Measurements from ENCODE around the gene SSNA1. TPM values are rescaled to one million over a fixed set of nuclear protein-coding genes. Genes with fewer than 3 reads are reported as not detected.

Gene SSNA1
- total RNA-seq, 2 donors from 2014 or later, result 40.6 to 67.1 TPM

GRCh38 chr9:137217276-137218211, 29.1 kb downstream of the SSNA1 start:
- Histone ChIP-seq H3K9me3 (no peaks in the 10 kb centered on the region), H3K27me3 (replicated peaks; ENCODE audit: insufficient read depth) (no peaks in the 10 kb centered on the region), H3K4me1 (ENCODE audit: control insufficient read depth in 1 of 2, low read depth in 2 of 2) (peaks cover 3 to 7% of the 10 kb centered on the region in 2 donors), H3K36me3 (no peaks in the 10 kb centered on the region), H3K4me3 (no peak overlapping the region), H3K27ac (no peak overlapping the region)
- ATAC-seq (ENCODE audit: insufficient number of reproducible peaks, low FRiP score, low read depth) (no peak), DNase-seq (ENCODE audit: low spot score) (no peak)
- TF ChIP-seq, protein P1, sequence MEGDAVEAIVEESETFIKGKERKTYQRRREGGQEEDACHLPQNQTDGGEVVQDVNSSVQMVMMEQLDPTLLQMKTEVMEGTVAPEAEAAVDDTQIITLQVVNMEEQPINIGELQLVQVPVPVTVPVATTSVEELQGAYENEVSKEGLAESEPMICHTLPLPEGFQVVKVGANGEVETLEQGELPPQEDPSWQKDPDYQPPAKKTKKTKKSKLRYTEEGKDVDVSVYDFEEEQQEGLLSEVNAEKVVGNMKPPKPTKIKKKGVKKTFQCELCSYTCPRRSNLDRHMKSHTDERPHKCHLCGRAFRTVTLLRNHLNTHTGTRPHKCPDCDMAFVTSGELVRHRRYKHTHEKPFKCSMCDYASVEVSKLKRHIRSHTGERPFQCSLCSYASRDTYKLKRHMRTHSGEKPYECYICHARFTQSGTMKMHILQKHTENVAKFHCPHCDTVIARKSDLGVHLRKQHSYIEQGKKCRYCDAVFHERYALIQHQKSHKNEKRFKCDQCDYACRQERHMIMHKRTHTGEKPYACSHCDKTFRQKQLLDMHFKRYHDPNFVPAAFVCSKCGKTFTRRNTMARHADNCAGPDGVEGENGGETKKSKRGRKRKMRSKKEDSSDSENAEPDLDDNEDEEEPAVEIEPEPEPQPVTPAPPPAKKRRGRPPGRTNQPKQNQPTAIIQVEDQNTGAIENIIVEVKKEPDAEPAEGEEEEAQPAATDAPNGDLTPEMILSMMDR (IDR thresholded peaks at IDR 0.05), result no peak

GRCh38 chr9:137218212-137218753, 29.8 kb downstream of the SSNA1 start:
- no peak overlapping the region for H3K4me3 ChIP-seq
- TF ChIP-seq, protein P1 (IDR thresholded peaks at IDR 0.05), result no peak
- DNase-seq (ENCODE audit: low spot score) (no peak), ATAC-seq (ENCODE audit: insufficient number of reproducible peaks, low FRiP score, low read depth) (no peak)
- no peak overlapping the region for H3K27ac ChIP-seq
- no peaks in the 10 kb centered on the region for H3K36me3 ChIP-seq
- no peaks in the 10 kb centered on the region for H3K27me3 ChIP-seq (replicated peaks; ENCODE audit: insufficient read depth)
- peaks cover 7 to 13% of the 10 kb centered on the region in 2 donors for H3K4me1 ChIP-seq (ENCODE audit: control insufficient read depth in 1 of 2, low read depth in 2 of 2)
- no peaks in the 10 kb centered on the region for H3K9me3 ChIP-seq

DNA sequence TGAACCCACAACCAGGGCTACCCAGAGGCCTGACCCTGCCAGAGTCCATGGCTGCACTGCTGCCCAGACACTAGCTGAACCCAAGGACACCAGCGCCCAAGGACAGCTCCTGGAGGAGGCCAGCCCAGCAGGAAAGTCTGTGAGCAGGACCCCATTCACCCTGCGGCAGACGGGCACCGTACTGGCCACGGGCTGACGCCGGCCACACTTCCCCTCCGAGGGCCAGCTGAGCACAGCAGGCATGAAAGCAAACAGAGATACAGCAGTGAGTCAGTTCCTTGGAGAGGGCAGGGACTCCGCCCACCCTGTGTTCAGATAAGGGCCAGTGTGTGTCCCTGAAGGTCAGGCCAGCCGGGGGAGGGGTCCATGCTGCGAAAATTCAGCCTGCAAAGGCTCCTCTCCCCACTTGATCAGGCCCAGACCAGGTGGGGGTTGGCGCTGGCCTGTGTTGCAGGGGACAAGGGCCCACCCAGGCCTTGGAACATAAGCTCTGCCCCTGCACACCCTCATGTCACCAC, 30.3 kb downstream of the SSNA1 start:
- Histone ChIP-seq H3K27me3 (replicated peaks; ENCODE audit: insufficient read depth) (no peaks in the 10 kb centered on the region), H3K36me3 (no peaks in the 10 kb centered on the region), H3K27ac (no peak overlapping the region), H3K4me3 (no peak overlapping the region), H3K4me1 (ENCODE audit: control insufficient read depth in 1 of 2, low read depth in 2 of 2) (peaks cover 7 to 14% of the 10 kb centered on the region in 2 donors), H3K9me3 (no peaks in the 10 kb centered on the region)
- ATAC-seq (ENCODE audit: insufficient number of reproducible peaks, low FRiP score, low read depth), result no peak
- TF ChIP-seq, protein P1 (IDR thresholded peaks at IDR 0.05), result no peak
- no peak for DNase-seq (ENCODE audit: low spot score)

GRCh38 chr9:137219757-137220316, 31.4 kb downstream of the SSNA1 start:
- H3K27ac ChIP-seq, result no peak overlapping the region
- TF ChIP-seq, protein P1 (IDR thresholded peaks at IDR 0.05), result no peak
- no peak for DNase-seq (ENCODE audit: low spot score)
- no peak overlapping the region for H3K4me3 ChIP-seq
- no peaks in the 10 kb centered on the region for H3K9me3 ChIP-seq
- no peak for ATAC-seq (ENCODE audit: insufficient number of reproducible peaks, low FRiP score, low read depth)
- no peaks in the 10 kb centered on the region for H3K27me3 ChIP-seq (replicated peaks; ENCODE audit: insufficient read depth)
- peaks cover 7 to 19% of the 10 kb centered on the region in 2 donors for H3K4me1 ChIP-seq (ENCODE audit: control insufficient read depth in 1 of 2, low read depth in 2 of 2)
- H3K36me3 ChIP-seq, result no peaks in the 10 kb centered on the region

All from thoracic aorta (tissue), 2 donors.